WERI-Rb-1 (cell line): ENCODE measurements around the gene RNPEP.

Source experiments
- DNase-seq: peaks from one replicate; pipeline ENCODE4 v3.0.0-alpha.2; 2020
- H3K27ac ChIP-seq: fragments of 250-450 bp; sonication (Bioruptor Pico); 2 replicates; pipeline ENCODE4 v1.5.1; 2020; ENCODE audit warnings: mild to moderate bottlenecking, moderate library complexity
- H3K27me3 ChIP-seq: fragments of 250-450 bp; sonication (Bioruptor Pico); 2 replicates; pipeline ENCODE4 v1.5.1; 2021; ENCODE audit warnings: mild to moderate bottlenecking, low read depth, moderate library complexity; ENCODE audit not compliant: insufficient read depth, severe bottlenecking
- H3K36me3 ChIP-seq: fragments of 250-450 bp; sonication (Bioruptor Pico); 2 replicates; pipeline ENCODE4 v1.5.1; 2020; ENCODE audit warnings: mild to moderate bottlenecking, moderate library complexity
- H3K4me3 ChIP-seq: 2 replicates; pipeline ENCODE4 v1.5.1; 2011; ENCODE audit warnings: low read depth, mild to moderate bottlenecking, control low read depth, low read length
- H3K9me3 ChIP-seq: fragments of 250-450 bp; sonication (Bioruptor Pico); 2 replicates; pipeline ENCODE4 v1.5.1; 2021; ENCODE audit warnings: mild to moderate bottlenecking, moderate library complexity; ENCODE audit not compliant: severe bottlenecking
- CTCF ChIP-seq: IDR thresholded peaks from 2 replicates; pipeline ENCODE4 v1.5.1; 2011; ENCODE audit warnings: low read depth, mild to moderate bottlenecking, control low read depth, inconsistent platforms, low read length

The RNPEP gene

GRCh38 chr1:202007805-202008489, 25.5 kb downstream of the RNPEP start:
- no peak for DNase-seq
- Histone ChIP-seq H3K9me3 (no peaks in the 10 kb centered on the region), H3K36me3 (peaks cover 66% of the 10 kb centered on the region), H3K4me3 (no peak overlapping the region), H3K27me3 (no peaks in the 10 kb centered on the region), H3K27ac (no peak overlapping the region)
- no peak for TF ChIP-seq CTCF

DNA sequence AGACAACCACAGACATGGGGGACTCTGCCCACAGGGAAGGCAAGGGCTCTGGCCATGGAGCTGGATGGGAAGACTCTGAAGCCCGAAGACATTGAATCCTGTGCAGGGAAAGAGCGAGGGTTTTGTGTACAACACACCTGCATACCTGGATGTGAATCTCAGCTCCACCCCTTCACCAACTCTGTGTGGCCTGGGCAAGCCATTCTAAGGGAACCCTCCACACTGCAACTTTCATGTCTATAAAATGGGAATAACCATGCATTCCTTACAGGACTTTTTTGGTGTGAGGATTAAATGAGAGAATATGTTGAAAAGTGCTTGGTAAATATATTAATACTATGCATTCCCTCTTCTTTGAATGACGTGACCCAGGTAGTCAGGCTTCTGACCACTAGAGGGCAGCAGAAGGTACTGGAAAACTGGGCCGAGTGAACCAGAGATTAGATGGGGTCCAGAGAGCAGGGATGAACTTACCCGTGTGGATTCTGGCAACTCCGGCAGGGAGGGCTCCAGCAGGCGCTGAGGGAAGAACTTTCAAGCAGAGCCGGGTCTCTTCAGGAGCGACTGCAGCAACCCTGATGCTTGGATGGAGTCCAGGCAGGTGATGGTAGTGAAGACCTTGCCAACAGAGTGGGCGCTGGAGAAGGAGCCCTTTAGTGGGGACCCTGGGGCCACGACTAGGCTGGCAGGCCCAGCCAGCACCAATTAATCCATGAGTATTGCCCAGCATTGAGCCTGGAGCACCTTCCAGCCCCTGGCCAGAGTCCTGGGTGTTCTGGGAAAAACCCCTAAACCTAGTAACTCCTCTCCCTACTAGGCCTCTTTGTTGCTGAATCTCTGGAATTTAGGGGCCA, 27.1 kb downstream of the RNPEP start:
- Histone ChIP-seq H3K4me3 (no peak overlapping the region), H3K27ac (peak overlapping the region; percentile 36), H3K27me3 (no peaks in the 10 kb centered on the region), H3K36me3 (peaks cover 66% of the 10 kb centered on the region), H3K9me3 (no peaks in the 10 kb centered on the region)
- peak; percentile 97 for DNase-seq
- peak; percentile 92 for TF ChIP-seq CTCF

DNA sequence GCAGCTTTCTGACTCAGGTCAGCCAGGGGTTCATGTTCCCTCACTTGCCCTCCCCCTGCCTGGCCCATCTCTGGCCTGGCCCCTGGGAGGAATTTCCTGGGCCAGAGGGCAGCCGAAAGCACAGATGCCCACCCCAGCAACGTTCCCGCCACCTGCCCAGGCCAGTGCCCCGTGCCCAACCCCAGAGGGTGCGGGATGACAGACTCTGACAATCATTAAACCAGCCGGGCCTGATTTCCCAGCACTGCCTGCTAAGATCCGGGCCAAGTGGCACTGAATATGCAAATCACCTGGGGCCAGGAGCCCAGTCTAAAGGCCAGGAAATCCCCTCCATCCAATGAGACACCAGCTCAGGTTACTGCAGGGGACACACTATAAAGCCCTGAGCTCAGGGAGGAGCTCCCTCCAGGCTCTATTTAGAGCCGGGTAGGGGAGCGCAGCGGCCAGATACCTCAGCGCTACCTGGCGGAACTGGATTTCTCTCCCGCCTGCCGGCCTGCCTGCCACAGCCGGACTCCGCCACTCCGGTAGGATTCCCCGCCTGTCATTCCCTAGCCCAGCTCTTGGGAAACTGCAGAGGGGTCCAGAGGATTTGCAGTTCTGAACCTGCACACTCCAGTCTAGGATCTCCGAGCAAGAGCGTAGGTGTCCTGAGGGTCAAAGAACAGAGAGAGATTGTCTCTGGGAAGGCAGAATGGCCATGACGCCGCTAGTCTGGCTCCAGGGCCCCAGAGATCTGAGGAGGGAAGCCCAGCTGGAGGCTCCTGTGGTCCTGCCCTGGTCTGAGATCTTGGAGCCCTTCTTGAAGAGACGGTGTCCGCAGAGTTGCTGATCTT, 27.9 kb downstream of the RNPEP start, which contains the start of gene ELF3:
TSS of gene ELF3 (plus strand) at position 408 of the 836 bp plus-strand sequence. CDS start 550 bp downstream, outside the sequence.
- Histone ChIP-seq H3K27me3 (no peaks in the 10 kb centered on the region), H3K36me3 (peaks cover 66% of the 10 kb centered on the region), H3K9me3 (no peaks in the 10 kb centered on the region), H3K27ac (peak within 1 kb of the TSS; percentile 64), H3K4me3 (peak within 1 kb of the TSS; percentile 44)
- peak; percentile 18; the same call in 1 of the 2 replicates for TF ChIP-seq CTCF
- DNase-seq: peak; percentile 98

DNA sequence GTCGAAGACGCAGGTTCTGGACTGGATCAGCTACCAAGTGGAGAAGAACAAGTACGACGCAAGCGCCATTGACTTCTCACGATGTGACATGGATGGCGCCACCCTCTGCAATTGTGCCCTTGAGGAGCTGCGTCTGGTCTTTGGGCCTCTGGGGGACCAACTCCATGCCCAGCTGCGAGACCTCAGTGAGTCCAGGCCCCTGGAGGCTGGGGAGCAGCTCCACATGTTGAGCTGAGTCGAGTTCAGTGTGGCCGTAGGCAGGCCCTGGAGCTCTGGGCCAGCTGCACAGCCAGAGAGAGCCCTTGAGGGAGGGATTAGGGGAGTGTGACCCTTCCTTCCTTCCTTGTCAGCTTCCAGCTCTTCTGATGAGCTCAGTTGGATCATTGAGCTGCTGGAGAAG, 29.5 kb downstream of the RNPEP start:
- H3K36me3 ChIP-seq: peaks cover 64% of the 10 kb centered on the region
- H3K9me3 ChIP-seq: no peaks in the 10 kb centered on the region
- TF ChIP-seq CTCF: 0 out of 2 replicates have a peak, but pooled peaks have one; percentile 1
- no peak overlapping the region for H3K4me3 ChIP-seq
- no peak overlapping the region for H3K27ac ChIP-seq
- no peak for DNase-seq
- no peaks in the 10 kb centered on the region for H3K27me3 ChIP-seq

DNA sequence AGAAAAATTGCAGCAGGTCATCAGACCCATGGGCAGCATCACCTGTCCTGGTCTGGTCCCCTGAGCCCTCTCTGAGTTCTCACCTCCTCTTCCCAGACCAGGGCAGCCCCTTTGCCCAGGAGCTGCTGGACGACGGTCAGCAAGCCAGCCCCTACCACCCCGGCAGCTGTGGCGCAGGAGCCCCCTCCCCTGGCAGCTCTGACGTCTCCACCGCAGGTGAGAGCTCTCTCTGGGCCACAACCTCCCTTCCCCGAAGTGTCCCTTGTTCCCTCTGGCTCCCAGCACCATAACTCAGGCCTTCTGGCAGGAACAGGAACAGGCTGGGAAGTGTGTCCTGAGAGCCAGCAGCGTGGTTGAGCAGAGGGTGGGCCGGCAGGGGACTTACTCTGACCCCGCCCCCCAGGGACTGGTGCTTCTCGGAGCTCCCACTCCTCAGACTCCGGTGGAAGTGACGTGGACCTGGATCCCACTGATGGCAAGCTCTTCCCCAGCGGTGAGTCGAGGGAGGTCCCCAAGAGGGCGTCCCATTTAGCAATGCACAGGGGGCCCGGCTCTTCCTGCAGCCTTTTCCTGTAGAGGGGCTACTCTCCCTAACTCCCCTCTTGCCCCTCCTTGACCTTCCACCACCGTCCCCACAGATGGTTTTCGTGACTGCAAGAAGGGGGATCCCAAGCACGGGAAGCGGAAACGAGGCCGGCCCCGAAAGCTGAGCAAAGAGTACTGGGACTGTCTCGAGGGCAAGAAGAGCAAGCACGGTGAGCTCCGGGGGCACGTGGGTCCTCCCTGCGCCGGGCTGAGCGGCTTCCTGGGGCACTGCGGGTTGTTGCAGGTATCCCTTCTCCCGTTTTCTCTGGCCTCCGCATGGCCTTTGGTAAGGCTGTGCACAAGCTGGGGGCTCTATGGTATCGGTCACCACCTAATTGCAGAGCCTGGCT, 30.4 kb downstream of the RNPEP start:
- no peak for DNase-seq
- H3K27ac ChIP-seq: no peak overlapping the region
- no peaks in the 10 kb centered on the region for H3K27me3 ChIP-seq
- no peak for TF ChIP-seq CTCF
- no peak overlapping the region for H3K4me3 ChIP-seq
- peaks cover 60% of the 10 kb centered on the region for H3K36me3 ChIP-seq
- H3K9me3 ChIP-seq: no peaks in the 10 kb centered on the region
